Measurements from ENCODE around the gene RTCB. TPM values are rescaled to one million over a fixed set of nuclear protein-coding genes. Genes with fewer than 3 reads are reported as not detected.

RTCB gene
- total RNA-seq, 1 donor from 2014 or later = 95.7 TPM

GRCh38 chr22:32407312-32407711 lies 4.7 kb downstream of the RTCB start:
- Histone ChIP-seq H3K27me3 (ENCODE audit: control insufficient read depth, insufficient read depth, low read length) (no peaks in the 10 kb centered on the region), H3K4me3 (ENCODE audit: low read depth, low read length) (no peak overlapping the region), H3K36me3 (ENCODE audit: control insufficient read depth, insufficient read depth, low read length) (peaks cover 4% of the 10 kb centered on the region)
- TF ChIP-seq CTCF (IDR thresholded peaks at IDR 0.05; ENCODE audit: insufficient read depth, low read length, poor library complexity, severe bottlenecking) = no peak
- DNase-seq (ENCODE audit: low read depth) = no peak

GRCh38 chr22:32404021-32404420 lies 8.0 kb downstream of the RTCB start:
- Histone ChIP-seq H3K36me3 (ENCODE audit: control insufficient read depth, insufficient read depth, low read length) (peaks cover 5% of the 10 kb centered on the region), H3K27me3 (ENCODE audit: control insufficient read depth, insufficient read depth, low read length) (no peaks in the 10 kb centered on the region), H3K4me3 (ENCODE audit: low read depth, low read length) (no peak overlapping the region)
- DNase-seq (ENCODE audit: low read depth) = no peak
- no peak for TF ChIP-seq CTCF (IDR thresholded peaks at IDR 0.05; ENCODE audit: insufficient read depth, low read length, poor library complexity, severe bottlenecking)

- H3K27me3 ChIP-seq (ENCODE audit: control insufficient read depth, insufficient read depth, low read length) = no peaks in the 10 kb centered on the region
- DNase-seq (ENCODE audit: low read depth) = no peak
- H3K4me3 ChIP-seq (ENCODE audit: low read depth, low read length) = no peak overlapping the region
- peaks cover 3% of the 10 kb centered on the region for H3K36me3 ChIP-seq (ENCODE audit: control insufficient read depth, insufficient read depth, low read length)
- no peak for TF ChIP-seq CTCF (IDR thresholded peaks at IDR 0.05; ENCODE audit: insufficient read depth, low read length, poor library complexity, severe bottlenecking)
Observed at GRCh38 chr22:32401486-32401885, 10.6 kb downstream of the RTCB start.

GRCh38 chr22:32396746-32397145 lies 15.3 kb downstream of the RTCB start:
- no peak overlapping the region for H3K4me3 ChIP-seq (ENCODE audit: low read depth, low read length)
- no peaks in the 10 kb centered on the region for H3K27me3 ChIP-seq (ENCODE audit: control insufficient read depth, insufficient read depth, low read length)
- peaks cover 3% of the 10 kb centered on the region for H3K36me3 ChIP-seq (ENCODE audit: control insufficient read depth, insufficient read depth, low read length)
- TF ChIP-seq CTCF (IDR thresholded peaks at IDR 0.05; ENCODE audit: insufficient read depth, low read length, poor library complexity, severe bottlenecking) = no peak
- no peak for DNase-seq (ENCODE audit: low read depth)

GRCh38 chr22:32396255-32396654 lies 15.8 kb downstream of the RTCB start:
- TF ChIP-seq CTCF (IDR thresholded peaks at IDR 0.05; ENCODE audit: insufficient read depth, low read length, poor library complexity, severe bottlenecking) = no peak
- no peak for DNase-seq (ENCODE audit: low read depth)
- Histone ChIP-seq H3K27me3 (ENCODE audit: control insufficient read depth, insufficient read depth, low read length) (no peaks in the 10 kb centered on the region), H3K36me3 (ENCODE audit: control insufficient read depth, insufficient read depth, low read length) (peaks cover 2% of the 10 kb centered on the region), H3K4me3 (ENCODE audit: low read depth, low read length) (no peak overlapping the region)

GRCh38 chr22:32395107-32395506 lies 16.9 kb downstream of the RTCB start:
- Histone ChIP-seq H3K36me3 (ENCODE audit: control insufficient read depth, insufficient read depth, low read length) (peaks cover 2% of the 10 kb centered on the region), H3K27me3 (ENCODE audit: control insufficient read depth, insufficient read depth, low read length) (no peaks in the 10 kb centered on the region)

More at GRCh38 chr22:32395107-32395506, 16.9 kb downstream of the RTCB start:
- no peak overlapping the region for H3K4me3 ChIP-seq (ENCODE audit: low read depth, low read length)
- TF ChIP-seq CTCF (IDR thresholded peaks at IDR 0.05; ENCODE audit: insufficient read depth, low read length, poor library complexity, severe bottlenecking) = no peak
- DNase-seq (ENCODE audit: low read depth) = no peak
